Measurements from ENCODE around the gene WHAMM. TPM values are rescaled to one million over a fixed set of nuclear protein-coding genes. Genes with fewer than 3 reads are reported as not detected.

Gene WHAMM
- total RNA-seq, 1 donor from 2014 or later, result 9.9 TPM

DNA sequence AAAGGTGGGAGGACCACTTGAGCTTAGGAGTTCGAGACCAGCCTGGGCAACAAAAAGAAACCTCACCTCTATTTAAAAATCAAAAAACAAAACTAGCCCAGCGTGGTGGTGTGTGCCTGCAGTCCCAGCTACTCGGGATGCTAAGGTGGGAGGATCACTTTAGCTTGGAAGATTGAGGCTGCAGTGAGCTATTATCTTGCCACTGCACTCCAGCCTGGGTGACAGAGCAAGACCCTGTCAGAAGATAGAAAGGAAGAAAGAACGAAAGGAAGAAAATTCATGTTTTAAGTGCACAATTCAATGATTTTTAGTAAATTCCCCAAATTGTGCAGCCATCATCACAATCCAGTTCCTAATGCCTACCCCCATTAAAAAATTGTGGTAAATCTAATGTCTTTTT is 11.3 kb upstream of the WHAMM start:
- Histone ChIP-seq H3K27ac (no peak overlapping the region), H3K9me3 (no peaks in the 10 kb centered on the region), H3K4me3 (no peak overlapping the region), H3K4me1 (no peaks in the 10 kb centered on the region), H3K27me3 (ENCODE audit: low read depth) (no peaks in the 10 kb centered on the region), H3K36me3 (no peaks in the 10 kb centered on the region)
- ATAC-seq (no peak), DNase-seq (no peak)
- TF ChIP-seq, protein P1, sequence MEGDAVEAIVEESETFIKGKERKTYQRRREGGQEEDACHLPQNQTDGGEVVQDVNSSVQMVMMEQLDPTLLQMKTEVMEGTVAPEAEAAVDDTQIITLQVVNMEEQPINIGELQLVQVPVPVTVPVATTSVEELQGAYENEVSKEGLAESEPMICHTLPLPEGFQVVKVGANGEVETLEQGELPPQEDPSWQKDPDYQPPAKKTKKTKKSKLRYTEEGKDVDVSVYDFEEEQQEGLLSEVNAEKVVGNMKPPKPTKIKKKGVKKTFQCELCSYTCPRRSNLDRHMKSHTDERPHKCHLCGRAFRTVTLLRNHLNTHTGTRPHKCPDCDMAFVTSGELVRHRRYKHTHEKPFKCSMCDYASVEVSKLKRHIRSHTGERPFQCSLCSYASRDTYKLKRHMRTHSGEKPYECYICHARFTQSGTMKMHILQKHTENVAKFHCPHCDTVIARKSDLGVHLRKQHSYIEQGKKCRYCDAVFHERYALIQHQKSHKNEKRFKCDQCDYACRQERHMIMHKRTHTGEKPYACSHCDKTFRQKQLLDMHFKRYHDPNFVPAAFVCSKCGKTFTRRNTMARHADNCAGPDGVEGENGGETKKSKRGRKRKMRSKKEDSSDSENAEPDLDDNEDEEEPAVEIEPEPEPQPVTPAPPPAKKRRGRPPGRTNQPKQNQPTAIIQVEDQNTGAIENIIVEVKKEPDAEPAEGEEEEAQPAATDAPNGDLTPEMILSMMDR (IDR thresholded peaks at IDR 0.05), result no peak
- intact Hi-C loops (cut with DNase I), result no loop called here

DNA sequence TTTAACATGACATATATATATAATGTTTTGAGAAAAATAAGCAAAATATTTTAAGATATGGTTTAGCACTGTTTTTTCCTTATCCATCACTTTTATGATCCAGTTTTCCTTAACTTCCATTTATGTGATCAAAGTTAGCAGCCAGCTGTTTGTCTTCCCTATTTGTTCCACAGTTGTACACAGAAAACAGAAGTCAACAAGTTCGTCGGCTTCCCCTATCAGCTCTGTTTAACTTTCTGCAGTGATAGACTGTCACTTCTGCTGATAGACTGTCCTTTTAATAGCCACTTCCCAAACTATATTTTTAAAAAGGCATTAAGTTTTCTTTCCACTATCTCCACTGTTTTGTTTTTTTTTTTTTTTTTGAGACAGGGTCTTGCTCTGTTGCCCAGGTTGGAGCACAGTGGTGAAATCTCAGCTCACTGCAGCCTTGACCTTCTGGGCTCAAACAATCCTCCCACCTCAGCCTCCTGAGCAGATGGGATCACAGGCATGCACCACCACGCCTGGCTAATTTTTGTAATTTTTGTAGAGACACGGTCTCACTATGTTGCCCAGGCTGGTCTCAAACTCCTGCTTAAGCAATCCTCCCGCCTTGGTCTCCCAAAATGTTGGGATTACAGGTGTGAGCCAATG is 10.8 kb upstream of the WHAMM start:
- no peak overlapping the region for H3K27ac ChIP-seq
- no peak for ATAC-seq
- DNase-seq, result no peak
- no peaks in the 10 kb centered on the region for H3K27me3 ChIP-seq (ENCODE audit: low read depth)
- intact Hi-C loops (cut with DNase I), result no loop called here
- TF ChIP-seq, protein P1 (IDR thresholded peaks at IDR 0.05), result no peak
- H3K9me3 ChIP-seq, result no peaks in the 10 kb centered on the region
- no peak overlapping the region for H3K4me3 ChIP-seq
- no peaks in the 10 kb centered on the region for H3K36me3 ChIP-seq
- no peaks in the 10 kb centered on the region for H3K4me1 ChIP-seq

- no peaks in the 10 kb centered on the region for H3K27me3 ChIP-seq (ENCODE audit: low read depth)
- intact Hi-C loops (cut with DNase I), result no loop called here
- no peaks in the 10 kb centered on the region for H3K4me1 ChIP-seq
- no peak overlapping the region for H3K27ac ChIP-seq
- no peak overlapping the region for H3K4me3 ChIP-seq
- no peak for DNase-seq
- no peak for ATAC-seq
- TF ChIP-seq, protein P1 (IDR thresholded peaks at IDR 0.05), result no peak
- H3K36me3 ChIP-seq, result no peaks in the 10 kb centered on the region
- H3K9me3 ChIP-seq, result no peaks in the 10 kb centered on the region
Observed at GRCh38 chr15:82799183-82799841, 10.1 kb upstream of the WHAMM start.

DNA sequence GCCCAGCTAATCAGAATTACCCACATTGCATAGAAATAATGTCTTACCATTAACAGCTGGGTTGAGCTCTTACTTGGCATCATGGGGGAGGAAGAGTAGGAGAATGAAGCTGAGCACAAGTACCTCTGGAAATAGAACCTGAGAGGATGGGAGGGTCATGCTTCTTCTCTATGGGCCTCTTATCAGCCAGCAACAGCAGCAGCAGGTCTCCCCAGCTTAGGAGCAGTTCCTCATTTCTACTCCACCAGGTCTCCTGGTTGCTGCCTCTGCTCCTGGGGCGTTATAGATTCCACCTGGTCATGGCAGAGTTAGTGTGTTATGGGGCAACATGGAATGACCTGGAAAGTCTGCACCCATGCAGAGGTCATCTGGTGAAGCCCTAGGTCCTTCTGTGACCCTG is 6.9 kb upstream of the WHAMM start:
- TF ChIP-seq, protein P1 (IDR thresholded peaks at IDR 0.05), result no peak
- H3K9me3 ChIP-seq, result no peaks in the 10 kb centered on the region
- no peaks in the 10 kb centered on the region for H3K36me3 ChIP-seq
- intact Hi-C loops (cut with DNase I), result no loop called here
- ATAC-seq, result no peak
- no peaks in the 10 kb centered on the region for H3K4me1 ChIP-seq
- no peak overlapping the region for H3K27ac ChIP-seq
- DNase-seq, result no peak
- no peak overlapping the region for H3K4me3 ChIP-seq
- no peaks in the 10 kb centered on the region for H3K27me3 ChIP-seq (ENCODE audit: low read depth)

DNA sequence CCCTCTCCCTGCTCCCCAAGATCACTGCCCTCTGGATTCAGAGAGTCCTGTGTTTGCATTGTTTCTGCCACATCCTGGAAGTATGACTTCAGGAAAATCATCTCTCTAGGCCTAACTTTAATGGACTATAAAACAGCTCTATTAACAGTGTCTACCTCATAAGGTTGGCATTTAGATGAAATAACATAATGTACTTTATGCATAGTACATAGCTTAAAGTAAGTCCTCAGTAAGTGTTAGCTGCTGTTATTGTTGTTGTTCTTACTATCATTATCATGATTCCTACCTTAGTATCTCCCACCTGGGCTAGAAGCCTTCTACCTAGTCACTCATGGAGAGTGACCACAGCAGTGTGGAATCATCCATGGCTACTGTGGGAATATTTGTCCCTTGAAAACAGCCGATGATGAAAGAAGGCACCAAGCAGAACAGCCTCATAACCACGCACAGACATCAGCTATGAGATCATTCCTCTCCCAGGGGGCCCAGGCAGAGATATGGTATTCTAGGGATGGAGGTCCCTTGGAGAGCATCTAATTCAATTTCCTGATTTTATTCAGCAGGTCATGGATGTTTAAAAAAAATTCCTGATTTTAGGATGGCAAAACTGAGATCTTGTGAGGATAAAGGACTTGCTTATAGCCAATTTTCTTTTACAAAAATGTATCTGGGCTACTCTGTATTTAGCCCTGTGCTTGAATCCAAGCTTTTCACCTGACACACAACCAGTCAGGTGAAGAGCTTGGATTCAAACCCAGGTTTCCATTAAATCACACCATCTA is 5.4 kb upstream of the WHAMM start:
- Histone ChIP-seq H3K27ac (no peak overlapping the region), H3K36me3 (no peaks in the 10 kb centered on the region), H3K27me3 (ENCODE audit: low read depth) (no peaks in the 10 kb centered on the region), H3K4me3 (no peak overlapping the region), H3K4me1 (peaks cover 5% of the 10 kb centered on the region), H3K9me3 (no peaks in the 10 kb centered on the region)
- ATAC-seq (no peak), DNase-seq (no peak)
- TF ChIP-seq, protein P1 (IDR thresholded peaks at IDR 0.05), result no peak
- intact Hi-C loops (cut with DNase I), result no loop called here

All from lower lobe of right lung (tissue), 2 donors.